K562 (cell line): ENCODE results near the gene NPAS2. TPM values are rescaled to one million over a fixed set of nuclear protein-coding genes. Genes with fewer than 3 reads are reported as not detected.

ENCODE experiments used
- ATAC-seq: fragments of 200-7000 bp; cut with Tn5 transposase; 3 replicates; pipeline ENCODE4 v1.9.1; 2020; ENCODE audit warnings: moderate library complexity
- BruUV-seq: library from RNA; stranded (reverse); fragments of 400-500 nt; replicated peaks from 2 replicates; lab custom pipeline; 2021; lab: Mats Ljungman, UMichigan
- CTCF ChIA-PET: fragments of 300-600 bp; formaldehyde crosslinking; extraction: SDS; loops from one replicate; lab custom pipeline; 2021; ENCODE audit warnings: low intra/inter-chr PET ratio; lab: Yijun Ruan, JAX
- POLR2A ChIA-PET: fragments of 300-600, 350-650 bp; sonication (Branson Sonifier 250); formaldehyde crosslinking; extraction: SDS; loops from one replicate; lab custom pipeline; 2021; ENCODE audit warnings: antibody characterized with exemption, inconsistent platforms; lab: Yijun Ruan, JAX
- DNase-seq, 4 experiments: peaks; one replicate each; pipeline versions ENCODE4 v3.0.0 to v3.0.0-alpha.2; 2011 to 2018; ENCODE audit warnings: low spot score in 3 of 4, mixed read lengths in 3 of 4; ENCODE audit errors: extremely low read depth in 1 of 4
- FAIRE-seq: peaks from 2 replicates; lab custom pipeline; 2011; peaks lifted over from hg19 to GRCh38; lab: Jason Lieb, UNC
- H2AFZ ChIP-seq: 2 replicates; pipeline ENCODE4 v1.6.0; 2011; ENCODE audit warnings: low read depth, low read length, control low read depth, inconsistent platforms
- H3K27ac ChIP-seq: fragments of 200-600 bp; 3 replicates; pipeline ENCODE4 v1.8.0; 2011; ENCODE audit warnings: low read depth, mild to moderate bottlenecking, control low read depth, inconsistent platforms, low read length, moderate library complexity, mixed read lengths; ENCODE audit errors: extremely low read depth
- H3K27me3 ChIP-seq, 2 experiments: fragments of 300-600 bp in 1 of 2; 2 replicates in 1 of 2; 3 replicates in 1 of 2; pipeline versions ENCODE4 v1.6.0 to v1.8.0; 2011; ENCODE audit warnings: inconsistent platforms in 2 of 2, low read length in 2 of 2, mild to moderate bottlenecking in 1 of 2, mixed read lengths in 1 of 2, moderate library complexity in 1 of 2; ENCODE audit not compliant: control insufficient read depth in 2 of 2, insufficient read depth in 2 of 2
- H3K36me3 ChIP-seq: fragments of 300-600 bp; 3 replicates; pipeline ENCODE4 v1.8.0; 2011; ENCODE audit warnings: mild to moderate bottlenecking, low read length, inconsistent platforms; ENCODE audit not compliant: control insufficient read depth, insufficient read depth
- H3K4me1 ChIP-seq, 2 experiments: fragments of 200-600 bp in 1 of 2; replicated peaks in 1 of 2; 2 replicates in 1 of 2; 3 replicates in 1 of 2; pipeline versions ENCODE4 v1.5.1 to v1.8.0; 2011; ENCODE audit warnings: inconsistent platforms in 2 of 2, low read length in 2 of 2, mild to moderate bottlenecking in 1 of 2, mixed read lengths in 1 of 2, moderate library complexity in 1 of 2; ENCODE audit not compliant: control insufficient read depth in 2 of 2, insufficient read depth in 2 of 2
- H3K4me2 ChIP-seq: 2 replicates; pipeline ENCODE4 v1.6.1; 2011; ENCODE audit warnings: low read length, control low read depth, inconsistent platforms, mixed read lengths; ENCODE audit not compliant: insufficient read depth
- H3K4me3 ChIP-seq: fragments of 200-600 bp; sonication (generic), shearing (Covaris generic); 2 replicates; pipeline ENCODE4 v1.5.1; 2016; ENCODE audit warnings: control low read depth, inconsistent platforms
- H3K79me2 ChIP-seq: fragments of 200-600 bp; 3 replicates; pipeline ENCODE4 v1.8.0; 2011; ENCODE audit warnings: low read length, inconsistent platforms; ENCODE audit not compliant: control insufficient read depth, insufficient read depth
- H3K9ac ChIP-seq, 2 experiments: 2 replicates each; pipeline versions ENCODE4 v1.6.0 to v1.6.1; 2011; ENCODE audit warnings: low read depth in 2 of 2, low read length in 2 of 2, control low read depth in 1 of 2, inconsistent platforms in 1 of 2, mild to moderate bottlenecking in 1 of 2, mixed read lengths in 1 of 2; ENCODE audit not compliant: insufficient read depth in 1 of 2
- H3K9me1 ChIP-seq: one replicate; pipeline ENCODE4 v1.6.0; 2011; ENCODE audit warnings: inconsistent platforms, mild to moderate bottlenecking, low read length, moderate library complexity; ENCODE audit not compliant: control insufficient read depth, insufficient read depth
- H3K9me3 ChIP-seq: replicated peaks from 2 replicates; pipeline ENCODE4 v1.5.1; 2011; ENCODE audit warnings: low read depth, low read length, inconsistent platforms; ENCODE audit not compliant: control insufficient read depth, insufficient read depth
- H4K20me1 ChIP-seq: replicated peaks from 2 replicates; pipeline ENCODE4 v1.6.1; 2011; ENCODE audit warnings: low read length, inconsistent platforms, mixed read lengths; ENCODE audit not compliant: control insufficient read depth, insufficient read depth
- GATA2 ChIP-seq: sonication (generic); formaldehyde crosslinking; IDR thresholded peaks from 2 replicates; pipeline ENCODE4 v1.4.0; 2020; ENCODE audit warnings: mild to moderate bottlenecking, missing genetic modification reagents
- SRSF3 ChIP-seq: fragments of 200-400 bp; formaldehyde crosslinking; IDR thresholded peaks from 2 replicates; pipeline ENCODE4 v1.6.1; 2016; ENCODE audit warnings: mild to moderate bottlenecking, low read length, moderate library complexity; ENCODE audit not compliant: insufficient read depth
- WGBS: fragments of 100-300 bp; shearing (Covaris generic); methylation state at CpG from one replicate; pipeline ENCODE4 v1.1.6; 2016; ENCODE audit warnings: low coverage, mixed read lengths; ENCODE audit not compliant: insufficient coverage; ENCODE audit errors: missing lambda C conversion rate; 5-methylcytosine and 5-hydroxymethylcytosine counted together
- in situ Hi-C: fragments of 300-500 bp; cut with MboI; formaldehyde crosslinking; loops from 4 replicates; pipeline ENCODE4 v1.15.0; 2018; ENCODE audit warnings: inconsistent platforms, mixed read lengths
- intact Hi-C: fragments of 100-400 bp; cut with micrococcal nuclease; formaldehyde crosslinking; loops from 2 replicates; pipeline ENCODE4 v1.14.2; 2022
- polyA plus RNA-seq, 8 experiments: library from polyadenylated mRNA; depleted of rRNA in 4 of 8; stranded (reverse) in 5 of 8; unstranded in 3 of 8; fragments of >200 nt; fragmentation: Nextera tagmentation in 2 of 8; fragmentation: Illumina TruSeq in 1 of 8; extraction: Ambion mirVana in 2 of 8; extraction: Trizol in 1 of 8; gene quantifications; 2 replicates each; pipeline versions ENCODE4 v1.2.1 to v1.2.3, GENCODE V29; 2011 to 2014; ENCODE audit warnings: inconsistent platforms in 1 of 8, missing spikeins in 1 of 8
- total RNA-seq, 7 experiments: library from RNA; depleted of rRNA in 6 of 7; stranded (reverse); fragments of >200 nt in 6 of 7; fragmentation: Illumina TruSeq in 2 of 7; extraction: Trizol in 2 of 7; gene quantifications; 2 replicates each; pipeline versions ENCODE4 v1.2.1 to v1.2.3, GENCODE V29; 2011 to 2021; ENCODE audit warnings: low replicate concordance in 1 of 7
- TF ChIP-seq, protein P1 (sequence below): sonication (generic); formaldehyde crosslinking; IDR thresholded peaks from 2 replicates; pipeline ENCODE4 v1.8.0; 2022; ENCODE audit warnings: missing genetic modification reagents, mild to moderate bottlenecking, moderate library complexity, borderline replicate concordance

NPAS2 gene
- total and polyA plus RNA-seq, 9 of the 15 experiments (the other 6 are each of a cell fraction or from before 2014, with no cell fraction given), result 0.06 to 0.29 (median 0.07) TPM; not detected in 5

DNA sequence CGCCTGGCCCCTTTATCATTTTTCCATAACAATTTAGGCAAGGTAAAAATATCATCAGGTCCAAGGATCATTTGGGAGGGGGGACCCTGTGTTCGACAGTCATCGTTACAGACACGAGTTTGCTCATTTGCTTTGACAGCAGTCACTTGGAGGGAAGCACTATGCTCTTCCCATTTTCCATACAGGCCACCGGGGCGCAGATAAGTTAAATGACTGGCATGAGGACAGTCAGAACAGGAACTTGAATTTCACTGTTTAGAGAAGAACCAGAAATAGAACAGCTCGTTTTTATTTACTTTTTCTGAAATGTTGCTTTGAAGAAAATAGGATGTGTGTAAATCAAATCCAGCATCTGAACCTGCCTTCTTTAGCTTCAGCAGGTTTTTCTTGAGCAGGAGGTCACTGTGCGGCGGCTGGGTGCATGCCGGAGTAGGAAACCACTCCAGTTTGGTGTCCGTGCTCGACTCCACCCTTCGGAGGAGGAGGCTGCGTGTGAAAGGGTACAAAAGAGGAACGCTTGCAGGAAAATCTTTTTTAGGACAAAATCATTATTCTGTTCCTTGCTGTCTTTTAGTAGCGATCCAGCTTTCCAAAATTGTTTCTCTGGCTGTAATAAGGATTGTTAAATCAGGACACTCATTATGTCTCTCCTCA lies 15.2 kb downstream of the NPAS2 start:
- Histone ChIP-seq H3K4me2 (no peak overlapping the region), H3K4me1 (no peaks in the 10 kb centered on the region), H3K9ac (no peak overlapping the region), H3K27me3 (peaks cover 24 to 55% of the 10 kb centered on the region in 2 experiments; a peak in 4 of 5 replicates), H3K79me2 (no peaks in the 10 kb centered on the region), H2AFZ (no peak overlapping the region), H3K27ac (no peak overlapping the region), H3K9me1 (no peaks in the 10 kb centered on the region), H3K4me3 (no peak overlapping the region), H3K9me3 (no peaks in the 10 kb centered on the region), H3K36me3 (no peaks in the 10 kb centered on the region), H4K20me1 (no peaks in the 10 kb centered on the region)
- ATAC-seq (no peak), DNase-seq (no peak), FAIRE-seq (no peak)
- TF ChIP-seq GATA2 (CRISPR knock-in tag) (no peak), SRSF3 (no peak)
- WGBS, result 0% methylated on average over 16 of the region's 16 CpGs
- no TSS peak for BruUV-seq
- CTCF ChIA-PET, result no interaction called here
- intact Hi-C loops (no loop called here), in situ Hi-C loops (no loop called here)
- POLR2A ChIA-PET, result interaction anchor here (0.7 to 1.6 kb wide), 2 partner anchors 10 to 75 kb away, joined by 3 to 4 read pairs; no protein-coding TSS in a partner anchor

DNA sequence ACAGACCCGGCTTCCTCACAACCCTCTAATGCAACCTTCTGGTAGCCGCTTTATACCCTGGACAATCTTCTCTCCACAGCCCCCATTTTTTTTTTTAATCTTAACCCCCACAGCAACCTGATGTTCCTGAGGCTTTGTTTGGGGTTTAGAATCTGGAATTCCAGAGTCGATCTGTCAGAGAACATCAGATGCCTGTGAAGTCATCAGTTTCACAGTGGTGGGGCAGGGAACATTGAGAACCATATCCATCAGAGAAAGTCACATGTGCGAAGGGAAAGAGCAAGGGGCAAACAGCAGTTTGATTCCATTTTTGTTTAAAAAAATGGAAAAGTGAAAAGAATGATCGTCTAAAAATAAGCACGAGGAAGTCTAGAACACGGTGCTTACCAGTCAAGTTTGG lies 20.6 kb downstream of the NPAS2 start:
- no peaks in the 10 kb centered on the region for H3K9me1 ChIP-seq
- H3K4me1 ChIP-seq, result no peaks in the 10 kb centered on the region
- DNase-seq, result no peak
- in situ Hi-C loops, result no loop called here
- intact Hi-C loops, result no loop called here
- no TSS peak for BruUV-seq
- no peaks in the 10 kb centered on the region for H3K79me2 ChIP-seq
- no peaks in the 10 kb centered on the region for H3K36me3 ChIP-seq
- no peaks in the 10 kb centered on the region for H4K20me1 ChIP-seq
- TF ChIP-seq, protein P1, sequence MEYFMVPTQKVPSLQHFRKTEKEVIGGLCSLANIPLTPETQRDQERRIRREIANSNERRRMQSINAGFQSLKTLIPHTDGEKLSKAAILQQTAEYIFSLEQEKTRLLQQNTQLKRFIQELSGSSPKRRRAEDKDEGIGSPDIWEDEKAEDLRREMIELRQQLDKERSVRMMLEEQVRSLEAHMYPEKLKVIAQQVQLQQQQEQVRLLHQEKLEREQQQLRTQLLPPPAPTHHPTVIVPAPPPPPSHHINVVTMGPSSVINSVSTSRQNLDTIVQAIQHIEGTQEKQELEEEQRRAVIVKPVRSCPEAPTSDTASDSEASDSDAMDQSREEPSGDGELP (CRISPR knock-in tag), result no peak
- TF ChIP-seq, all 486 proteins: peak for 0
- no peak for ATAC-seq
- no peak for FAIRE-seq
- ChIA-PET POLR2A (no interaction called here), CTCF (no interaction called here)
- no peak overlapping the region for H3K4me2 ChIP-seq
- no peak overlapping the region for H3K4me3 ChIP-seq
- H2AFZ ChIP-seq, result no peak overlapping the region
- no peaks in the 10 kb centered on the region for H3K9me3 ChIP-seq
- 1% methylated on average over 7 of the region's 7 CpGs for WGBS
- H3K27me3 ChIP-seq, result peaks cover 19 to 35% of the 10 kb centered on the region in 2 experiments; a peak in 4 of 5 replicates
- no peak overlapping the region for H3K27ac ChIP-seq
- H3K9ac ChIP-seq, result no peak overlapping the region
